ENCODE data around the gene SLC34A1.
"Not testable (repeated sequence)": the region's sequence is repeated elsewhere in the genome, so short reads cannot be mapped to it uniquely, and the experiment has no call there.

The SLC34A1 gene

GRCh38 chr5:177372034-177372896 lies 12.0 kb upstream of the SLC34A1 start:
- peak overlapping the region; percentile 80 for H3K27ac Mint-ChIP-seq
- peak overlapping the region; percentile 73 for H3K4me3 Mint-ChIP-seq
- H3K27me3 Mint-ChIP-seq, result no peaks in the 10 kb centered on the region
- H3K36me3 Mint-ChIP-seq, result peaks cover 7% of the 10 kb centered on the region
- peaks cover 68% of the 10 kb centered on the region for H3K4me1 Mint-ChIP-seq
- H3K9me3 Mint-ChIP-seq, result no peaks in the 10 kb centered on the region

GRCh38 chr5:177372910-177373309 lies 11.3 kb upstream of the SLC34A1 start:
- peaks cover 7% of the 10 kb centered on the region for H3K36me3 Mint-ChIP-seq
- H3K27me3 Mint-ChIP-seq, result no peaks in the 10 kb centered on the region
- H3K27ac Mint-ChIP-seq, result peak overlapping the region; percentile 80
- H3K9me3 Mint-ChIP-seq, result no peaks in the 10 kb centered on the region
- peak overlapping the region; percentile 73 for H3K4me3 Mint-ChIP-seq
- peaks cover 68% of the 10 kb centered on the region for H3K4me1 Mint-ChIP-seq

- Mint-ChIP-seq H3K27ac (peak overlapping the region; percentile 65), H3K27me3 (no peaks in the 10 kb centered on the region), H3K9me3 (no peaks in the 10 kb centered on the region), H3K4me1 (peaks cover 61% of the 10 kb centered on the region), H3K36me3 (peaks cover 7% of the 10 kb centered on the region), H3K4me3 (peak overlapping the region; percentile 23)
Observed at GRCh38 chr5:177373806-177374205, 10.4 kb upstream of the SLC34A1 start.

- Mint-ChIP-seq H3K4me3 (peak overlapping the region; percentile 23), H3K4me1 (peaks cover 61% of the 10 kb centered on the region), H3K9me3 (no peaks in the 10 kb centered on the region), H3K36me3 (peaks cover 2% of the 10 kb centered on the region), H3K27ac (peak overlapping the region; percentile 65), H3K27me3 (no peaks in the 10 kb centered on the region)
Observed at GRCh38 chr5:177374211-177374610, 10.0 kb upstream of the SLC34A1 start.

- H3K4me3 Mint-ChIP-seq, H3K27ac Mint-ChIP-seq, H3K9me3 Mint-ChIP-seq, H3K27me3 Mint-ChIP-seq, H3K36me3 Mint-ChIP-seq: not testable (repeated sequence)
- H3K4me1 Mint-ChIP-seq, result peaks cover 60% of the 10 kb centered on the region
Observed at GRCh38 chr5:177375516-177375915, 8.7 kb upstream of the SLC34A1 start.

- H3K4me3 Mint-ChIP-seq, result no peak overlapping the region
- H3K27me3 Mint-ChIP-seq, result no peaks in the 10 kb centered on the region
- no peaks in the 10 kb centered on the region for H3K9me3 Mint-ChIP-seq
- peak overlapping the region; percentile 88 for H3K27ac Mint-ChIP-seq
- H3K4me1 Mint-ChIP-seq, result peaks cover 61% of the 10 kb centered on the region
- H3K36me3 Mint-ChIP-seq, result no peaks in the 10 kb centered on the region
Observed at GRCh38 chr5:177376107-177376506, 8.1 kb upstream of the SLC34A1 start.

- no peaks in the 10 kb centered on the region for H3K27me3 Mint-ChIP-seq
- no peaks in the 10 kb centered on the region for H3K9me3 Mint-ChIP-seq
- H3K27ac Mint-ChIP-seq, result peak overlapping the region; percentile 12
- no peaks in the 10 kb centered on the region for H3K36me3 Mint-ChIP-seq
- no peak overlapping the region for H3K4me3 Mint-ChIP-seq
- peaks cover 54% of the 10 kb centered on the region for H3K4me1 Mint-ChIP-seq
Observed at GRCh38 chr5:177377851-177378776, 6.1 kb upstream of the SLC34A1 start.

- Mint-ChIP-seq H3K9me3 (no peaks in the 10 kb centered on the region), H3K4me3 (no peak overlapping the region), H3K27me3 (no peaks in the 10 kb centered on the region), H3K27ac (peak overlapping the region; percentile 87), H3K4me1 (peaks cover 51% of the 10 kb centered on the region), H3K36me3 (no peaks in the 10 kb centered on the region)
Observed at GRCh38 chr5:177378884-177379883, 5.0 kb upstream of the SLC34A1 start.

- Mint-ChIP-seq H3K4me3 (no peak overlapping the region), H3K27ac (no peak overlapping the region), H3K9me3 (no peaks in the 10 kb centered on the region), H3K27me3 (no peaks in the 10 kb centered on the region), H3K36me3 (no peaks in the 10 kb centered on the region), H3K4me1 (peaks cover 39% of the 10 kb centered on the region)
Observed at GRCh38 chr5:177380805-177381126, 3.5 kb upstream of the SLC34A1 start.

GRCh38 chr5:177382423-177383029 lies 1.7 kb upstream of the SLC34A1 start:
- Mint-ChIP-seq H3K27me3 (no peaks in the 10 kb centered on the region), H3K4me1 (peaks cover 36% of the 10 kb centered on the region), H3K27ac (no peak overlapping the region), H3K4me3 (peak overlapping the region; percentile 8), H3K36me3 (no peaks in the 10 kb centered on the region), H3K9me3 (no peaks in the 10 kb centered on the region)

GRCh38 chr5:177383181-177383580 lies 1.1 kb upstream of the SLC34A1 start:
- peak overlapping the region; percentile 23 for H3K27ac Mint-ChIP-seq
- H3K27me3 Mint-ChIP-seq, result no peaks in the 10 kb centered on the region
- no peaks in the 10 kb centered on the region for H3K36me3 Mint-ChIP-seq
- peaks cover 36% of the 10 kb centered on the region for H3K4me1 Mint-ChIP-seq
- no peak overlapping the region for H3K4me3 Mint-ChIP-seq
- H3K9me3 Mint-ChIP-seq, result no peaks in the 10 kb centered on the region

- Mint-ChIP-seq H3K9me3 (no peaks in the 10 kb centered on the region), H3K4me1 (peaks cover 47% of the 10 kb centered on the region), H3K27ac (no peak overlapping the region), H3K4me3 (no peak overlapping the region), H3K27me3 (no peaks in the 10 kb centered on the region), H3K36me3 (no peaks in the 10 kb centered on the region)
Observed at GRCh38 chr5:177385720-177386119, 1.5 kb downstream of the SLC34A1 start.

GRCh38 chr5:177386542-177386941 lies 2.3 kb downstream of the SLC34A1 start:
- Mint-ChIP-seq H3K27me3 (no peaks in the 10 kb centered on the region), H3K4me1 (peaks cover 51% of the 10 kb centered on the region), H3K9me3 (no peaks in the 10 kb centered on the region), H3K36me3 (no peaks in the 10 kb centered on the region), H3K4me3 (no peak overlapping the region), H3K27ac (no peak overlapping the region)

- no peaks in the 10 kb centered on the region for H3K27me3 Mint-ChIP-seq
- H3K9me3 Mint-ChIP-seq, result no peaks in the 10 kb centered on the region
- no peak overlapping the region for H3K4me3 Mint-ChIP-seq
- H3K27ac Mint-ChIP-seq, result no peak overlapping the region
- H3K36me3 Mint-ChIP-seq, result no peaks in the 10 kb centered on the region
- H3K4me1 Mint-ChIP-seq, result peaks cover 48% of the 10 kb centered on the region
Observed at GRCh38 chr5:177387405-177387804, 3.2 kb downstream of the SLC34A1 start.

Measured in activated naive CD4-positive, alpha-beta T cell treated with anti-CD3 and anti-CD28 coated beads, Interleukin-2, amount 50 U/mL, for 24 hours (primary cell).